GM23248 (cell line): Measurements from ENCODE around the gene SERINC3. TPM values are rescaled to one million over a fixed set of nuclear protein-coding genes. Genes with fewer than 3 reads are reported as not detected.

Experiments used
- DNase-seq: peaks from one replicate; pipeline ENCODE4 v3.0.0-alpha.2; 2015
- H2AFZ ChIP-seq: fragments of 200-600 bp; sonication (generic); 2 replicates; pipeline ENCODE4 v1.6.1; 2016; ENCODE audit warnings: antibody characterized with exemption
- H3F3A ChIP-seq: fragments of 200-600 bp; sonication (generic); 2 replicates; pipeline ENCODE4 v1.6.1; 2016; ENCODE audit warnings: mild to moderate bottlenecking, antibody characterized with exemption, mixed run types; ENCODE audit not compliant: insufficient read depth
- H3K27ac ChIP-seq: fragments of 200-600 bp; sonication (generic); 2 replicates; pipeline ENCODE4 v1.5.1; 2016; ENCODE audit warnings: mild to moderate bottlenecking
- H3K27me3 ChIP-seq: fragments of 200-600 bp; sonication (generic); replicated peaks from 2 replicates; pipeline ENCODE4 v1.6.1; 2016; ENCODE audit warnings: mild to moderate bottlenecking; ENCODE audit not compliant: insufficient read depth
- H3K36me3 ChIP-seq: fragments of 200-600 bp; sonication (generic); 2 replicates; pipeline ENCODE4 v1.6.1; 2016; ENCODE audit warnings: low read depth, mild to moderate bottlenecking
- H3K4me1 ChIP-seq: fragments of 200-600 bp; sonication (generic); 2 replicates; pipeline ENCODE4 v1.6.1; 2016; ENCODE audit warnings: mild to moderate bottlenecking; ENCODE audit not compliant: insufficient read depth
- H3K4me2 ChIP-seq: fragments of 200-600 bp; sonication (generic); one replicate; pipeline ENCODE4 v1.6.1; 2016; ENCODE audit warnings: mild to moderate bottlenecking; ENCODE audit not compliant: unreplicated experiment
- H3K4me3 ChIP-seq: fragments of 200-600 bp; sonication (generic); 2 replicates; pipeline ENCODE4 v1.5.1; 2016; ENCODE audit warnings: mild to moderate bottlenecking
- H3K79me2 ChIP-seq: fragments of 200-600 bp; sonication (generic); 2 replicates; pipeline ENCODE4 v1.6.1; 2016; ENCODE audit warnings: mild to moderate bottlenecking; ENCODE audit not compliant: insufficient read depth
- H3K9ac ChIP-seq: fragments of 200-600 bp; sonication (generic); 2 replicates; pipeline ENCODE4 v1.6.1; 2016; ENCODE audit warnings: mild to moderate bottlenecking
- H3K9me2 ChIP-seq: fragments of 200-600 bp; sonication (generic); 2 replicates; pipeline ENCODE4 v1.6.1; 2016; ENCODE audit warnings: mixed run types, mild to moderate bottlenecking, moderate library complexity; ENCODE audit not compliant: insufficient read depth
- H3K9me3 ChIP-seq: fragments of 200-600 bp; sonication (generic); one replicate; pipeline ENCODE4 v1.6.1; 2017; ENCODE audit warnings: low read depth
- H4K20me1 ChIP-seq: fragments of 200-600 bp; sonication (generic); 2 replicates; pipeline ENCODE4 v1.6.0; 2016; ENCODE audit not compliant: insufficient read depth
- EZH2 ChIP-seq: fragments of 200-600 bp; sonication (generic); IDR thresholded peaks from 2 replicates; pipeline ENCODE4 v1.6.1; 2018; ENCODE audit warnings: antibody characterized with exemption, mild to moderate bottlenecking; ENCODE audit not compliant: insufficient read depth, poor library complexity, severe bottlenecking
- EZH2phosphoT487 ChIP-seq: fragments of 200-600 bp; sonication (generic); IDR thresholded peaks from 2 replicates; pipeline ENCODE4 v1.6.1; 2018; ENCODE audit warnings: antibody characterized with exemption, moderate library complexity, mild to moderate bottlenecking, low read depth; ENCODE audit not compliant: insufficient read depth
- WGBS, 2 experiments: methylation state at CpG; one replicate each; pipeline ENCODE4 v1.1.6; 2015 to 2017; ENCODE audit warnings: low lambda C conversion rate in 2 of 2, low coverage in 1 of 2; ENCODE audit errors: missing lambda C conversion rate in 2 of 2; 5-methylcytosine and 5-hydroxymethylcytosine counted together
- in situ Hi-C: fragments of 300-500 bp; cut with MboI; formaldehyde crosslinking; loops from 2 replicates; pipeline ENCODE4 v1.15.0; 2020
- polyA plus RNA-seq: library from polyadenylated mRNA; unstranded; fragments of >200 nt; fragmentation: Nextera tagmentation; extraction: Ambion mirVana; gene quantifications from 2 replicates; pipeline ENCODE4 v1.2.1, GENCODE V29; 2016
- total RNA-seq: library from RNA; depleted of rRNA; stranded (reverse); fragments of >200 nt; shearing (Covaris generic); gene quantifications from 2 replicates; pipeline ENCODE4 v1.2.3, GENCODE V29; 2014

SERINC3 gene
- total and polyA plus RNA-seq, 2 experiments from 2014 or later = 141 to 194 TPM

- no peak for DNase-seq
- Histone ChIP-seq H3K4me3 (no peak overlapping the region), H3K27ac (no peak overlapping the region), H3K27me3 (no peaks in the 10 kb centered on the region), H3K4me1 (peaks cover 23% of the 10 kb centered on the region), H3K36me3 (no peaks in the 10 kb centered on the region), H4K20me1 (no peaks in the 10 kb centered on the region), H3K9me2 (no peaks in the 10 kb centered on the region), H3K79me2 (no peaks in the 10 kb centered on the region), H2AFZ (no peak overlapping the region), H3F3A (peaks cover 31% of the 10 kb centered on the region), H3K4me2 (no peak overlapping the region), H3K9me3 (no peaks in the 10 kb centered on the region), H3K9ac (no peak overlapping the region)
- in situ Hi-C loops = no loop called here
- TF ChIP-seq EZH2 (no peak), EZH2phosphoT487 (no peak)
- 64 to 67% methylated on average over 4 of the region's 4 CpGs for WGBS, 2 experiments
These were observed 5.9 kb upstream of the SERINC3 start for GRCh38 chr20:44527716-44528199.

GRCh38 chr20:44526129-44526528, 4.3 kb upstream of the SERINC3 start:
- Histone ChIP-seq H3F3A (peaks cover 24% of the 10 kb centered on the region), H3K4me3 (no peak overlapping the region), H3K79me2 (peaks cover 7% of the 10 kb centered on the region), H3K27me3 (no peaks in the 10 kb centered on the region), H3K4me1 (peaks cover 22% of the 10 kb centered on the region), H3K27ac (peak overlapping the region; percentile 69), H3K9me2 (no peaks in the 10 kb centered on the region), H3K9ac (peak overlapping the region; percentile 52; the same call in 1 of the 2 replicates), H2AFZ (peak overlapping the region; percentile 75), H3K9me3 (no peaks in the 10 kb centered on the region), H4K20me1 (no peaks in the 10 kb centered on the region), H3K4me2 (peak overlapping the region; percentile 49), H3K36me3 (no peaks in the 10 kb centered on the region)
- 59 to 61% methylated on average over 6 of the region's 6 CpGs for WGBS, 2 experiments
- peak; percentile 62 for DNase-seq
- no peak for TF ChIP-seq EZH2phosphoT487
- TF ChIP-seq EZH2 = no peak
- in situ Hi-C loops = no loop called here

GRCh38 chr20:44523746-44524145, 1.9 kb upstream of the SERINC3 start:
- no peak overlapping the region for H3K4me2 ChIP-seq
- no peak overlapping the region for H3K27ac ChIP-seq
- no peaks in the 10 kb centered on the region for H3K27me3 ChIP-seq
- 0 out of 2 replicates have a peak, but pooled peaks cover 9% of the 10 kb centered on the region for H3F3A ChIP-seq
- H3K36me3 ChIP-seq = no peaks in the 10 kb centered on the region
- H2AFZ ChIP-seq = peak overlapping the region; percentile 77
- H3K4me1 ChIP-seq = peaks cover 36% of the 10 kb centered on the region
- no peak overlapping the region for H3K4me3 ChIP-seq
- in situ Hi-C loops = no loop called here
- no peaks in the 10 kb centered on the region for H4K20me1 ChIP-seq
- peaks cover 31% of the 10 kb centered on the region for H3K79me2 ChIP-seq
- H3K9me3 ChIP-seq = no peaks in the 10 kb centered on the region
- no peaks in the 10 kb centered on the region for H3K9me2 ChIP-seq
- no peak overlapping the region for H3K9ac ChIP-seq
- DNase-seq = no peak
- WGBS, 2 experiments = 21 to 27% methylated on average over 4 of the region's 4 CpGs
- TF ChIP-seq EZH2phosphoT487 (no peak), EZH2 (no peak)

GRCh38 chr20:44522841-44523240, 971 bp upstream of the SERINC3 start:
- no peak overlapping the region for H3K4me3 ChIP-seq
- H3K9me2 ChIP-seq = no peaks in the 10 kb centered on the region
- peak overlapping the region; percentile 77 for H2AFZ ChIP-seq

GRCh38 chr20:44520881-44521280, 989 bp downstream of the SERINC3 start:
- Histone ChIP-seq H3K9me3 (no peaks in the 10 kb centered on the region), H3K4me3 (peak overlapping the region; percentile 93), H3K27ac (peak overlapping the region; percentile 98), H3K4me1 (peaks cover 41% of the 10 kb centered on the region), H3F3A (peaks cover 20% of the 10 kb centered on the region), H2AFZ (no peak overlapping the region), H4K20me1 (no peaks in the 10 kb centered on the region), H3K9me2 (no peaks in the 10 kb centered on the region), H3K79me2 (peaks cover 59% of the 10 kb centered on the region), H3K9ac (peak overlapping the region; percentile 99), H3K4me2 (peak overlapping the region; percentile 95), H3K27me3 (no peaks in the 10 kb centered on the region), H3K36me3 (no peaks in the 10 kb centered on the region)
- in situ Hi-C loops = no loop called here
- WGBS, 2 experiments = 31 to 50% methylated on average over 3 of the region's 3 CpGs
- no peak for TF ChIP-seq EZH2phosphoT487
- TF ChIP-seq EZH2 = no peak
- DNase-seq = no peak

More at GRCh38 chr20:44522841-44523240, 971 bp upstream of the SERINC3 start:
- Histone ChIP-seq H3K4me2 (no peak overlapping the region), H4K20me1 (no peaks in the 10 kb centered on the region), H3K79me2 (peaks cover 40% of the 10 kb centered on the region), H3K27ac (peak overlapping the region; percentile 98), H3K4me1 (peaks cover 36% of the 10 kb centered on the region), H3K27me3 (no peaks in the 10 kb centered on the region), H3F3A (0 out of 2 replicates have a peak, but pooled peaks cover 9% of the 10 kb centered on the region), H3K36me3 (no peaks in the 10 kb centered on the region), H3K9ac (peak overlapping the region; percentile 99), H3K9me3 (no peaks in the 10 kb centered on the region)
- in situ Hi-C loops = no loop called here
- TF ChIP-seq EZH2 = no peak
- no peak for TF ChIP-seq EZH2phosphoT487
- 94 to 97% methylated on average over 1 of the region's 1 CpG for WGBS, 2 experiments
- DNase-seq = no peak
